GM23248 (cell line): ENCODE results near the gene RAI1.

Experiments
- EZH2 ChIP-seq: fragments of 200-600 bp; sonication (generic); IDR thresholded peaks from 2 replicates; pipeline ENCODE4 v1.6.1; 2018; ENCODE audit warnings: antibody characterized with exemption, mild to moderate bottlenecking; ENCODE audit not compliant: insufficient read depth, poor library complexity, severe bottlenecking
- EZH2phosphoT487 ChIP-seq: fragments of 200-600 bp; sonication (generic); IDR thresholded peaks from 2 replicates; pipeline ENCODE4 v1.6.1; 2018; ENCODE audit warnings: antibody characterized with exemption, moderate library complexity, mild to moderate bottlenecking, low read depth; ENCODE audit not compliant: insufficient read depth

DNA sequence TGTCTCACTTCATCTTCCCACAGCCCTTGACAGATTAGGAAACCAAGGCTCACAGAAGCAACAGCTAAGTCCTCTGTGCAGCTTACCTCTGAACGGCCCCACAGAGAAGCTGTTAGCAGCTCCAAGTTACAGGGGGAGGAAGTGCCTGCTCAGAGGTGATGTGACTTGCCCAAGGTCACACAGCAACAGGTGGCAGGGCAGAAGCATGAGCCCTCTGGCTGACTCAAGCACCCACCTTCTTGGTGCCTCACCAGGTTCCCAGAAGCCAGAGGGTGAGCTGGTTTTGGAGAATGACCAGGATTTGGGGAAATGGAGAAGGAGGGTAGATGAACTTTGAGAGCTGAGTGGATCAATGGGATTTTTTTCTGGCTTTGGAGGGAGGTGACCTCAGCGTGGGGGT is 14.0 kb upstream of the RAI1 start:
- TF ChIP-seq EZH2 (no peak), EZH2phosphoT487 (no peak)
